Trophoblast cell (in vitro differentiated cells and primary cell): ENCODE data around the gene IGFALS.

Experiments used
- DNase-seq, 2 donors: peaks; one replicate each; pipeline ENCODE4 v3.0.0-alpha.2; 2016
- H2AFZ ChIP-seq: 2 replicates; pipeline ENCODE4 v1.6.1; 2013; ENCODE audit warnings: low read length, moderate library complexity, mild to moderate bottlenecking; ENCODE audit not compliant: insufficient read depth, poor library complexity
- H2AK5ac ChIP-seq: 2 replicates; pipeline ENCODE4 v1.6.1; 2013; ENCODE audit warnings: mild to moderate bottlenecking, low read length
- H2BK120ac ChIP-seq: 2 replicates; pipeline ENCODE4 v1.6.1; 2013; ENCODE audit warnings: low read length, mild to moderate bottlenecking, moderate library complexity; ENCODE audit not compliant: insufficient read depth, poor library complexity
- H2BK12ac ChIP-seq: 2 replicates; pipeline ENCODE4 v1.6.1; 2013; ENCODE audit warnings: mild to moderate bottlenecking, low read length, moderate library complexity
- H2BK5ac ChIP-seq: 2 replicates; pipeline ENCODE4 v1.6.1; 2013; ENCODE audit warnings: low read length, low read depth, moderate library complexity, mild to moderate bottlenecking; ENCODE audit not compliant: poor library complexity
- H3K14ac ChIP-seq: 2 replicates; pipeline ENCODE4 v1.6.1; 2013; ENCODE audit warnings: mild to moderate bottlenecking, low read length
- H3K18ac ChIP-seq: 2 replicates; pipeline ENCODE4 v1.6.1; 2013; ENCODE audit warnings: mild to moderate bottlenecking, low read length
- H3K23ac ChIP-seq: 2 replicates; pipeline ENCODE4 v1.6.1; 2013; ENCODE audit warnings: low read length
- H3K27ac ChIP-seq: 2 replicates; pipeline ENCODE4 v1.5.1; 2013; ENCODE audit warnings: low read depth, mild to moderate bottlenecking, inconsistent platforms, low read length, moderate library complexity
- H3K27me3 ChIP-seq: 2 replicates; pipeline ENCODE4 v1.6.1; 2013; ENCODE audit warnings: inconsistent platforms, mild to moderate bottlenecking, low read length, moderate library complexity; ENCODE audit not compliant: insufficient read depth
- H3K36me3 ChIP-seq, 2 experiments: 1 replicate in 1 of 2; 2 replicates in 1 of 2; pipeline ENCODE4 v1.6.1; 2013; ENCODE audit warnings: low read length in 2 of 2, mild to moderate bottlenecking in 2 of 2, moderate library complexity in 1 of 2; ENCODE audit not compliant: insufficient read depth in 2 of 2, control insufficient read depth in 1 of 2
- H3K4ac ChIP-seq: 2 replicates; pipeline ENCODE4 v1.6.1; 2013; ENCODE audit warnings: low read depth, mild to moderate bottlenecking, low read length, moderate library complexity
- H3K4me1 ChIP-seq, 2 experiments: 1 replicate in 1 of 2; 2 replicates in 1 of 2; pipeline ENCODE4 v1.6.1; 2013; ENCODE audit warnings: low read length in 2 of 2, mild to moderate bottlenecking in 2 of 2, moderate library complexity in 1 of 2; ENCODE audit not compliant: insufficient read depth in 2 of 2, control insufficient read depth in 1 of 2
- H3K4me2 ChIP-seq: 2 replicates; pipeline ENCODE4 v1.6.1; 2013; ENCODE audit warnings: inconsistent platforms, mild to moderate bottlenecking, low read length, moderate library complexity
- H3K4me3 ChIP-seq: 2 replicates; pipeline ENCODE4 v1.5.1; 2013; ENCODE audit warnings: mild to moderate bottlenecking, low read depth, low read length, inconsistent platforms
- H3K79me1 ChIP-seq: one replicate; pipeline ENCODE4 v1.6.1; 2013; ENCODE audit warnings: low read length
- H3K79me2 ChIP-seq: 2 replicates; pipeline ENCODE4 v1.6.1; 2013; ENCODE audit warnings: low read length, mild to moderate bottlenecking; ENCODE audit not compliant: control insufficient read depth, insufficient read depth, poor library complexity
- H3K9ac ChIP-seq: 2 replicates; pipeline ENCODE4 v1.6.1; 2013; ENCODE audit warnings: mild to moderate bottlenecking, low read length
- H3K9me3 ChIP-seq: 2 replicates; pipeline ENCODE4 v1.6.1; 2013; ENCODE audit warnings: low read depth, mild to moderate bottlenecking, control low read depth, inconsistent platforms, low read length; ENCODE audit not compliant: insufficient read depth
- H4K12ac ChIP-seq: 2 replicates; pipeline ENCODE4 v1.6.1; 2013; ENCODE audit warnings: low read depth, mild to moderate bottlenecking, low read length, moderate library complexity
- H4K8ac ChIP-seq: 2 replicates; pipeline ENCODE4 v1.6.1; 2013; ENCODE audit warnings: low read depth, mild to moderate bottlenecking, low read length, moderate library complexity
- H4K91ac ChIP-seq: one replicate; pipeline ENCODE4 v1.6.1; 2013; ENCODE audit warnings: low read depth, mild to moderate bottlenecking, low read length, moderate library complexity
- WGBS: extraction: QIAGEN DNeasy Blood & Tissue Kit; methylation state at CpG from one replicate; pipeline ENCODE4 v1.1.7; 2013; ENCODE audit warnings: missing lambda C conversion rate; ENCODE audit not compliant: insufficient read length, insufficient coverage; ENCODE audit errors: extremely low coverage; 5-methylcytosine and 5-hydroxymethylcytosine counted together

IGFALS gene

DNA sequence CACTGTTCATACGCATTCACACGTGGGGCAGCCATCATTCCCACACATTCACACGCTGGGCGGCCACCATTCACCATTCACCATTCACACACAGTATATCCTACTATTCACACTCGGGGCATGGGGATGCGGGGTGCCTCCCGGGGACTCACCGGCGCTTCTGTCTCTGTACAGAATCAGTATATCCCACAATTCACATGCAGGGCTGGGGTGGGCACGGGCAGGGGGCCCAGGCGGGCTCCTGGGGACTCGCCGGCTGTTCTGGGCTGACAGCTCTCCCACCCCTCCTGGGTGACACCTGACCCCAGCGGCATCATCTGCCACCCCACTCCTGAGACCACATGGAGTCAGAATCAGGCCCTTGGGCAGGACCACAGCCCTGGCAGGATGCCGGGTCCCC, 31.8 kb downstream of the IGFALS start:
- Histone ChIP-seq H2BK5ac (no peak overlapping the region), H4K12ac (no peak overlapping the region), H2AFZ (no peak overlapping the region), H3K18ac (no peak overlapping the region), H3K36me3 (peaks cover 63 to 70% of the 10 kb centered on the region in 2 experiments), H3K27ac (no peak overlapping the region), H3K4me3 (no peak overlapping the region), H3K9me3 (peaks cover 2% of the 10 kb centered on the region), H2BK120ac (no peak overlapping the region), H3K79me2 (no peaks in the 10 kb centered on the region), H3K9ac (no peak overlapping the region), H3K4me2 (no peak overlapping the region), H4K8ac (no peak overlapping the region), H4K91ac (no peak overlapping the region), H2BK12ac (no peak overlapping the region), H3K4ac (no peak overlapping the region), H2AK5ac (no peak overlapping the region), H3K79me1 (no peaks in the 10 kb centered on the region), H3K14ac (no peak overlapping the region), H3K23ac (no peak overlapping the region), H3K27me3 (no peaks in the 10 kb centered on the region), H3K4me1 (no peaks in the 10 kb centered on the region)
- DNase-seq = no peak
- no CpG with 5 or more reads among the region's 15 CpGs for WGBS

DNA sequence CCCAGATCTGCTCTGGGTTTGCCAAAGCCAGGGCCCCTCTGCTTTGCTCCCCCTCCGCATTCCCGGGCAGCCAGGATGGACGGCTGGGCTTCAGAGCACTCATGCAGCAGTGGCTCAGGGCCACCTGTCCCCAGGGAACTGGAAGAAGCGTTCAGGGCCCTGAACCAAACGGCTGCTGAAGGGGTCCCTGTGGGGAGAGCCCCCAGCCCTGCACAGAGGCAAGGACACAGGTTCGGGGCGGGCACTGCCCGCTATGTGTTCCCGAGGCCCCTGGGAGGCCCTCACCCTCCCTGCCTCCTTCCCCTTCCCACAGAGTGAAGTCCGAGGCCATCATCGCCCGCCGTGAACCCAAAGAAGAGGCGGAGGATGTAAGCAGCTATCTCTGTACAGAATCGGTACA, 32.6 kb downstream of the IGFALS start:
- no peak overlapping the region for H3K4me2 ChIP-seq
- no peaks in the 10 kb centered on the region for H3K79me1 ChIP-seq
- H2AK5ac ChIP-seq = no peak overlapping the region
- H2BK120ac ChIP-seq = no peak overlapping the region
- no peak overlapping the region for H4K12ac ChIP-seq
- peaks cover 55 to 64% of the 10 kb centered on the region in 2 experiments for H3K36me3 ChIP-seq
- no peak overlapping the region for H2BK5ac ChIP-seq
- H3K4me1 ChIP-seq = no peaks in the 10 kb centered on the region
- no peak overlapping the region for H4K8ac ChIP-seq
- H3K9me3 ChIP-seq = peaks cover 2% of the 10 kb centered on the region
- DNase-seq = no peak
- H3K27ac ChIP-seq = no peak overlapping the region
- H3K9ac ChIP-seq = no peak overlapping the region
- no peaks in the 10 kb centered on the region for H3K79me2 ChIP-seq
- H3K27me3 ChIP-seq = no peaks in the 10 kb centered on the region
- H3K18ac ChIP-seq = no peak overlapping the region
- no peak overlapping the region for H3K4ac ChIP-seq
- H2BK12ac ChIP-seq = no peak overlapping the region
- H4K91ac ChIP-seq = no peak overlapping the region
- H3K23ac ChIP-seq = no peak overlapping the region
- no peak overlapping the region for H3K4me3 ChIP-seq
- H2AFZ ChIP-seq = no peak overlapping the region
- no CpG with 5 or more reads among the region's 15 CpGs for WGBS
- no peak overlapping the region for H3K14ac ChIP-seq

DNA sequence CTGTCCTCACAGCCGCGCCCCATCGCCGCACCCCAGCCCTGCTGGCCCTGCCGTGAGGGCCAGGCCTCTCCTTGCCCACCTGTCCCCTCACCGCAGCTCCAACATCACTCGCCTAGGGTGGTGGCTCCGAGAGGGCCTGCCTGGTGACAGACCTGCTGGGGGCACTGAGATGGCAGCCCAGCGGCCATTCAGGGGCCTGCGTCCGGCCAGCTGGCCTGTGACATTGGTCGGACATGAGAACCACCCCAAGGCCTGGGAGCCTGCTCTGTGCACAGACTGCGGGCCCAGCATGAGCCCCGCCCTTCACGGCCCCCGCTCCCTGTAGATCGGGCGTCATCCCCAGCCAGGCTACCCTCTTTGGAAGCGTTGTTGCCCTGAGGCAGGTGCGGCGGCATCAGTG, 34.0 kb downstream of the IGFALS start:
- Histone ChIP-seq H2BK5ac (no peak overlapping the region), H3K79me1 (no peaks in the 10 kb centered on the region), H3K27me3 (no peaks in the 10 kb centered on the region), H2BK12ac (no peak overlapping the region), H3K4me2 (no peak overlapping the region), H3K9me3 (peaks cover 2% of the 10 kb centered on the region), H2BK120ac (no peak overlapping the region), H3K27ac (no peak overlapping the region), H4K91ac (no peak overlapping the region), H3K18ac (no peak overlapping the region), H3K9ac (no peak overlapping the region), H4K12ac (no peak overlapping the region), H2AK5ac (no peak overlapping the region), H3K79me2 (no peaks in the 10 kb centered on the region), H2AFZ (no peak overlapping the region), H3K4me3 (no peak overlapping the region), H3K4ac (no peak overlapping the region), H3K14ac (no peak overlapping the region), H3K23ac (no peak overlapping the region), H4K8ac (no peak overlapping the region), H3K4me1 (no peaks in the 10 kb centered on the region), H3K36me3 (peaks cover 43 to 56% of the 10 kb centered on the region in 2 experiments)
- no CpG with 5 or more reads among the region's 21 CpGs for WGBS
- no peak for DNase-seq

DNA sequence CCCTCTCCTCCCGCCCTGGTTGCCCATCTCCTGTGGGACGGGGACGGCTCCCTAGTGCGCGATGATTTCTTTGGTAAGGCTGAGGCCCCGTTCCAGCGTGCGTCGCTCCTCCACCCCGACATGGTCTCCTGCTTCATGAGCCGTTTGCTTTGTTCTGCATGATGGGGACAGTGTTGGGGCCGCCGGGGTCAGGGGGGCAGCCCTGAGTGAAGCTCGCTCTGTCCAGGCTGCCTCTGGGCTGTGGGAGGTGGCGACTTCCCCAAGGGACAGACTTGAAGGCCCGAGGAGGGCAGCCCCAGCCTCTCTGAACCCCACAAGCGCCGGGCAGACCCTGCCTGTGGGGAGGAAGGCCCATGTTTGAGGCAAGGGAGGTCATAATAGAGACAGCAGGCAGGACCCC, 34.6 kb downstream of the IGFALS start:
- no peak overlapping the region for H3K14ac ChIP-seq
- no peaks in the 10 kb centered on the region for H3K27me3 ChIP-seq
- no peaks in the 10 kb centered on the region for H3K79me1 ChIP-seq
- DNase-seq = no peak
- no peak overlapping the region for H3K27ac ChIP-seq
- H3K4me2 ChIP-seq = no peak overlapping the region
- H2BK120ac ChIP-seq = no peak overlapping the region
- H3K4ac ChIP-seq = no peak overlapping the region
- no peak overlapping the region for H2AFZ ChIP-seq
- no peaks in the 10 kb centered on the region for H3K79me2 ChIP-seq
- H3K18ac ChIP-seq = no peak overlapping the region
- no peak overlapping the region for H3K23ac ChIP-seq
- H3K4me3 ChIP-seq = no peak overlapping the region
- H3K36me3 ChIP-seq = peaks cover 41 to 55% of the 10 kb centered on the region in 2 experiments
- no CpG with 5 or more reads among the region's 18 CpGs for WGBS
- H4K8ac ChIP-seq = no peak overlapping the region
- no peak overlapping the region for H2AK5ac ChIP-seq
- no peak overlapping the region for H3K9ac ChIP-seq
- no peak overlapping the region for H2BK5ac ChIP-seq
- no peak overlapping the region for H2BK12ac ChIP-seq
- peaks cover 2% of the 10 kb centered on the region for H3K9me3 ChIP-seq
- H4K91ac ChIP-seq = no peak overlapping the region
- H3K4me1 ChIP-seq = no peaks in the 10 kb centered on the region
- no peak overlapping the region for H4K12ac ChIP-seq
